ENCODE results near the gene GINS2. TPM values are rescaled to one million over a fixed set of nuclear protein-coding genes. Genes with fewer than 3 reads are reported as not detected.

Gene GINS2
- total RNA-seq, 1 experiment from 2014 or later: 53.3 TPM

DNA sequence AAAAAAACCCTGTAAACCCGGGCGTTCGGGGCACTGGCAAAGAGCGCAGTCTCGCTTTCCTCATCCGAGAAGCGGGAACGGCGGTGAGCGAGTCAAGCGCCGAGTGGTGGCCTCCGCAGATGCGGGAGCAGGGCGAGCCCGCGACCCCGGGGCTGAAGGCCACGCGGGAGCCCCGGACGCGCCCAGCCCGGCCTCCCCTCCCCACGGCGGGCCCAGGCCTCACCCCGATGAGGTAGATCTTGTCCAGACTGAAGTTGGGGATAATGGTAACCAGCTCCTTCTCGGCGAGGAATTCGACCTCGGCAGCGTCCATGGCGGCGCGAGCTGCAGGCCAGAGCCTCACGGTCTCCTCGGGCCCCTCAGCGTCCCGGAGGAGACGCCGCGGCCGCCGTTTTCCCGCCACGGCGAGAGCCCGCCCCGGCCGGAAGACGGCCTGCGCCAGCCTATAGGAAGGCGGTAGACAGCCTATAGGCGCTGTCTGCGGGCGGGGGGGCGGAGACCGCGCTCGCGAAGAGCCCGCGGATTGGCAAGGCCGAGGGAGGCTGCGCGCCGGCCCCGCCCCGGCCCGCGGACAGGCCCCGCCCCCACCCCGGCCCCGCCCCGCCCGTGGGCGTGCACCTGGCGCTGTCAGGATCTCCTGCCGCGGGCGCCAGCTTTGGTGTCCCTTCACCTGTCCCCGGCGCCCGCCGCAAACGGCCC lies at the start of gene GINS2 (continued):
- TF ChIP-seq, protein P1, sequence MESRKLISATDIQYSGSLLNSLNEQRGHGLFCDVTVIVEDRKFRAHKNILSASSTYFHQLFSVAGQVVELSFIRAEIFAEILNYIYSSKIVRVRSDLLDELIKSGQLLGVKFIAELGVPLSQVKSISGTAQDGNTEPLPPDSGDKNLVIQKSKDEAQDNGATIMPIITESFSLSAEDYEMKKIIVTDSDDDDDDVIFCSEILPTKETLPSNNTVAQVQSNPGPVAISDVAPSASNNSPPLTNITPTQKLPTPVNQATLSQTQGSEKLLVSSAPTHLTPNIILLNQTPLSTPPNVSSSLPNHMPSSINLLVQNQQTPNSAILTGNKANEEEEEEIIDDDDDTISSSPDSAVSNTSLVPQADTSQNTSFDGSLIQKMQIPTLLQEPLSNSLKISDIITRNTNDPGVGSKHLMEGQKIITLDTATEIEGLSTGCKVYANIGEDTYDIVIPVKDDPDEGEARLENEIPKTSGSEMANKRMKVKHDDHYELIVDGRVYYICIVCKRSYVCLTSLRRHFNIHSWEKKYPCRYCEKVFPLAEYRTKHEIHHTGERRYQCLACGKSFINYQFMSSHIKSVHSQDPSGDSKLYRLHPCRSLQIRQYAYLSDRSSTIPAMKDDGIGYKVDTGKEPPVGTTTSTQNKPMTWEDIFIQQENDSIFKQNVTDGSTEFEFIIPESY (IDR thresholded peaks at IDR 0.05; ENCODE audit: extremely low read depth, insufficient replicate concordance, low read length): no peak
- TF ChIP-seq EGR1 (IDR thresholded peaks at IDR 0.05; ENCODE audit: low read depth) (0 out of 2 replicates have a peak, but pooled peaks have one; percentile 33), SP1 (IDR thresholded peaks at IDR 0.05; ENCODE audit: low read depth) (peak; percentile 96), SIN3A (IDR thresholded peaks at IDR 0.05; ENCODE audit: low read depth) (peak; percentile 87), CBX3 (IDR thresholded peaks at IDR 0.05; ENCODE audit: low read depth) (no peak)

DNA sequence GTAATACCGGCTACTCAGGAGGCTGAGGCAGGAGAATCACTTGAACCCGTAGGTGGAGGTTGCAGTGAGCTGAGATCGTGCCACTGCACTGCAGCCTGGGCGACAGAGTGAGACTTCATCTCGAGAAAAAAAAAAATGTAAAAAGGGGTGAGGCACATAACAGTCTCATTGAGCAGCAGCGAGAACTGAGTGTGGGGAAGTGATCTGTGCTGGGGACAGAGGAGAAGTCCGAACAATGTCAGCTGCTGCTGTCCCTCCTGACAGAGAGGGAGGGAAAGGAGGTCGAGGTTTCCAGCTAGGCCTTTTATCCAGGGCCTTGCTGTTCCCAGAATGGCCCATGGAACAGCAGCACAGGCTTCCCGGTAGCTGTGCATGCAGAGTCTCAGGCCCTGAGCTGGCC lies 48.2 kb upstream of the GINS2 start:
- Histone ChIP-seq H3K9me2 (ENCODE audit: insufficient read depth) (no peaks in the 10 kb centered on the region), H3K4me1 (ENCODE audit: control insufficient read depth in 1 of 2, insufficient read depth in 2 of 2, low read length in 2 of 2) (no peaks in the 10 kb centered on the region), H4K20me1 (ENCODE audit: insufficient read depth) (no peaks in the 10 kb centered on the region), H3K36me3 (ENCODE audit: control insufficient read depth in 1 of 2, insufficient read depth in 2 of 2, low read length in 2 of 2) (peaks cover 0 to 5% of the 10 kb centered on the region in 2 experiments; a peak in 1 of 4 replicates), H3K4me3 (replicated peaks in 1 of 2; ENCODE audit: low read depth in 1 of 2, low read length in 2 of 2) (no peak overlapping the region), H3K9me3 (ENCODE audit: control insufficient read depth in 1 of 2, insufficient read depth in 1 of 2, low read depth in 1 of 2, low read length in 2 of 2) (no peaks in the 10 kb centered on the region), H3K9ac (ENCODE audit: low read length) (no peak overlapping the region), H2AFZ (ENCODE audit: low read depth, low read length, poor library complexity, severe bottlenecking) (no peak overlapping the region), H3K4me2 (ENCODE audit: low read length) (no peak overlapping the region), H3K27me3 (ENCODE audit: insufficient read depth, low read length) (no peaks in the 10 kb centered on the region), H3K27ac (ENCODE audit: low read depth, low read length) (no peak overlapping the region), H3K79me2 (ENCODE audit: insufficient read depth, low read length) (no peaks in the 10 kb centered on the region; the same call in 1 of the 2 replicates)
- intact Hi-C loops (cut with micrococcal nuclease): no loop called here
- ChIA-PET CTCF (no interaction called here), POLR2A (interaction anchor here (2.0 kb wide), 1 partner anchor 10 kb away, joined by 11 read pairs; no protein-coding TSS in a partner anchor), RAD21 (ENCODE audit: low non-redundant PET in 1 of 2, low total read pairs in 2 of 2, uncharacterized antibody in 2 of 2, unreplicated experiment in 2 of 2) (interaction anchor here in 1 of 2 experiments (0.5 kb wide), 1 partner anchor 716 kb away, joined by 4 read pairs; no protein-coding TSS in a partner anchor)
- BruUV-seq (replicated peaks): no TSS peak
- ATAC-seq: no peak
- DNase-seq (ENCODE audit: low read depth, low spot score): no peak
- TF ChIP-seq EZH2 (IDR thresholded peaks at IDR 0.05) (no peak), SRF (IDR thresholded peaks at IDR 0.05; ENCODE audit: low read depth) (no peak), SP1 (IDR thresholded peaks at IDR 0.05; ENCODE audit: low read depth) (no peak), EGR1 (IDR thresholded peaks at IDR 0.05; ENCODE audit: low read depth) (no peak), ZFX (IDR thresholded peaks at IDR 0.05) (no peak), TCF7L2 (IDR thresholded peaks at IDR 0.05; ENCODE audit: borderline replicate concordance, extremely low read depth, insufficient read depth, insufficient read length) (no peak), ZNF274 (IDR thresholded peaks at IDR 0.05; ENCODE audit: low read depth, low read length) (no peak)
